Skeletal muscle cell (primary cell): ENCODE measurements around the gene TSPAN5.
"Not testable (repeated sequence)": the region's sequence is repeated elsewhere in the genome, so short reads cannot be mapped to it uniquely, and the experiment has no call there.

Experiments
- DNase-seq: peaks from one replicate; pipeline ENCODE4 v3.0.0-alpha.2; 2010; ENCODE audit warnings: low read depth
- H3K4me3 ChIP-seq: 2 replicates; pipeline ENCODE4 v1.5.1; 2011; ENCODE audit warnings: low read depth, mild to moderate bottlenecking, control low read depth, low read length, moderate library complexity

TSPAN5 gene

GRCh38 chr4:98484031-98484430 lies 174.4 kb downstream of the TSPAN5 start:
- DNase-seq, result no peak
- no peak overlapping the region for H3K4me3 ChIP-seq

- DNase-seq, result no peak
- H3K4me3 ChIP-seq, result no peak overlapping the region
Measured at GRCh38 chr4:98482847-98483806, 175.3 kb downstream of the TSPAN5 start.

DNA sequence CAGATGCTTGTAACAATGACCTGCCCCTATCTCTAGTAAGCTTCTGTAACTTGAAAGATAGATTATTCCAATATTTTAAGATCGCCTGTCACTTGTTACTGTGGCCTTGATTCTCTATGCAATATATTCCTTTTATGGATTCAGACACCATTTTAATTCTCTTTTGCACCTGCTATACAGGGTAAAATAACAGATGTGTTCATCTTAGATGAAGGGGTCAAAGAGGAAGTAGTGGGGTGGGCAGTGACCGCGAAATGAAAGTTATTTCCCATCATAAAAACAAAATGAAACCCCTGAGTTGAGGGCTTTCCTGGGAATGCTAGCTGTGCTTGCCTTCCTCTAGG lies 175.9 kb downstream of the TSPAN5 start:
- DNase-seq, result no peak
- H3K4me3 ChIP-seq, result no peak overlapping the region

GRCh38 chr4:98481167-98481566 lies 177.2 kb downstream of the TSPAN5 start:
- DNase-seq, result no peak
- H3K4me3 ChIP-seq, result no peak overlapping the region

GRCh38 chr4:98480535-98480934 lies 177.9 kb downstream of the TSPAN5 start:
- H3K4me3 ChIP-seq, result no peak overlapping the region
- DNase-seq, result no peak

- not testable (repeated sequence) for DNase-seq, H3K4me3 ChIP-seq
Measured at GRCh38 chr4:98479590-98479989, 178.8 kb downstream of the TSPAN5 start.

DNA sequence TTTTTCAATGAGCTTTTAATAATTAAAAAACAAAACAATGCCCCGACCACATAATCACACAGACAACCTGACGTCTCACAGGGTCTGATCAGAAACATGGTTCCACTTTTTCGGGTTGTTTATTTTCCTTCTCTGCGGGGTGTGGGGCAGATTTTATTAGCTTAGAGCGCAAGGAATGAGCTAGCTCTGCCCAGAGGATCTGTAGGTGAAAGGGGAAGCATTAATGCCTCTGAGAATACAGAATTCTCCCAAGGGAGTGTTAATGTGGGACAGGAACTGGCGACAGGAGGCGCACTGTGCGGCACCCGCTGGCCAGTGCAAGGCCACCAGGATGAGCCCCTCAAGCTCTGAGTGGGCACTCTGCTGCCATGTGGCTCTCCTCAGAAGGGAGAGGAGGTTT lies 181.5 kb downstream of the TSPAN5 start:
- DNase-seq, result no peak
- no peak overlapping the region for H3K4me3 ChIP-seq

- DNase-seq, result peak; percentile 80
- no peak overlapping the region for H3K4me3 ChIP-seq
Measured at GRCh38 chr4:98474408-98474844, 184.0 kb downstream of the TSPAN5 start.

GRCh38 chr4:98473046-98473445 lies 185.4 kb downstream of the TSPAN5 start:
- DNase-seq, result no peak

GRCh38 chr4:98470831-98471230 lies 187.6 kb downstream of the TSPAN5 start:
- DNase-seq, result no peak
- H3K4me3 ChIP-seq, result no peak overlapping the region

More at GRCh38 chr4:98473046-98473445, 185.4 kb downstream of the TSPAN5 start:
- H3K4me3 ChIP-seq, result no peak overlapping the region

DNA sequence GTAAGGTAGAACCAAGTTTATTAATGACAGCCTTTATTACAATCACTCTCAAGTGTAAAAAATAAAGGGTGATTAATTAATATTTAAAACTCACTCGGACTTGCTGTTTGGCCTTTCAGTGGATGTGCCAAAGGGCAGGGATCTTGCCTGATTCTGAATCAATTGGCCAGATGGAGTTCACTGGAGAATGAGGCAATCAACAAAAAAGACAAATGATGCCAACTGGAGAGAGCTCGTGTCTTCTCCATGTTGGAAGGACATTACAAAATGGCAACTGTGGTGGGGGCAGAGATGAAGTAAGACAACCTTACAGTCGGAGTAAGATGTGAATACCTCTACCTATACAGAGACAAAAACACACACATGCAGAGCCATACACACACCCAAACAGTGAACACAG lies 188.0 kb downstream of the TSPAN5 start:
- DNase-seq, result no peak
- H3K4me3 ChIP-seq, result no peak overlapping the region

DNA sequence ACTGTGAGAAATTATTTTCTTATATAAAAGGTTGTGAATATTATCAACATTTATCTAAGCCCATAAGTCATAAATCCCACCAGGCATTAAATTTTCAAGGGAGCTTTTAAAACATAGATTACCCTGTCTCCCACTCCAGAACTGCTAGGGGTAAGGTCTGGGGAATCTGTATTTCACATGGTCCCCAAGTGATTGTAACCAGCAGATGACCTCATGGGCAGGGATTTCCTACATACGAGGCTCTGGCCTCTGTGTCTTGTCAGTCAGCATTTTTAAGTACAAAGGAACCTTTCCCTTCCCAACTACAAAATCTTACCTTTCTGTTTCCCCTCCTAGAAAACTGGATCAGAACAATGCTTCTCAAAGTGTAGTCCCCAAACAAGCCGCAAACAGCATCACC lies 188.6 kb downstream of the TSPAN5 start:
- DNase-seq, result no peak

GRCh38 chr4:98468709-98469108 lies 189.7 kb downstream of the TSPAN5 start:
- H3K4me3 ChIP-seq, result no peak overlapping the region
- no peak for DNase-seq

More for the DNA sequence above, 188.6 kb downstream of the TSPAN5 start:
- H3K4me3 ChIP-seq, result no peak overlapping the region

DNA sequence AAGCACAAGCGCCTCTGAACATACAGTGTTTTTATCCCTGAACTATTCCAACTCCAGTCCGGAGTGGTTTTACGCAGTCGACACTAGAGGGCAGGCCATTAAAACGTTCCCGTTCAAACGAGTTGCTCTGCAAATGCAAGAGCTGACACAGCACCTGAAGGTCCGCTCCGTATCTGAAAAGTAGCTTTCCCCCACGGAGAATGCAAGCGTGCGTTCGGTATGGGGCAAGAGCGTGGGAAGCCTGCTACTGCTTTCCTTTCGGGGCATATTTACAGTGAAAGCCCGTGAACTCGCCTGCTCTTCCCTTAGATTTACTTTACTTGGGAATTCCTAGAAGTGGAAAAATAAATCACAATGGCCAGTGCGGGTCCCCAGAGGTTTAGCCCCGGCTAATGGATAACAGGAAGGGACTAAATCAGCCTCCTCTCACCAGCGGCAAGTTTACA lies 190.8 kb downstream of the TSPAN5 start:
- DNase-seq, result peak; percentile 81
- peak overlapping the region; percentile 36 for H3K4me3 ChIP-seq

GRCh38 chr4:98466868-98467599 lies 191.4 kb downstream of the TSPAN5 start:
- no peak for DNase-seq
- H3K4me3 ChIP-seq, result no peak overlapping the region

GRCh38 chr4:98462487-98462886 lies 195.9 kb downstream of the TSPAN5 start:
- H3K4me3 ChIP-seq, result no peak overlapping the region
- DNase-seq, result no peak

GRCh38 chr4:98461121-98461865 lies 197.1 kb downstream of the TSPAN5 start:
- DNase-seq, H3K4me3 ChIP-seq: not testable (repeated sequence)

- not testable (repeated sequence) for H3K4me3 ChIP-seq, DNase-seq
Measured at GRCh38 chr4:98457422-98457821, 201.0 kb downstream of the TSPAN5 start.

- DNase-seq, result no peak
- no peak overlapping the region for H3K4me3 ChIP-seq
Measured at GRCh38 chr4:98452091-98452490, 206.3 kb downstream of the TSPAN5 start.

DNA sequence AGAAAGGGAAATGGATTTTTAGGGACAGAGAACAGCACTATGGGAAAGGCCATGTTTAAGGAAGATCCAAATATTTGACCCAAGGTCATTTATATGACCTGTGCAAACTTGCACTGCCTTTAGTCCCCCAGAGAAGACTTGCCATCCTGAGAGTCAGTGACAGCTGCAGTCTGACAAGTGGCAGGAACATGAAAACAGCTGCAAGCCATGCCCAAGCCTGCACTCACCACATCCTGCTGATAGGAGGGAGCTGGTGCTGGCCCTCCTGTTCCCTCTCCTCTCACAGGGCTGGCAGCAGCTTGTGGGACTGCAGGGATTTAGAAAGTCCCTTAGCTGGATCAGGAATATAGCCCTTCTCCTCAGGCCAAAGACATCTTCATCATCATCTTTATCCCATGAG lies 209.5 kb downstream of the TSPAN5 start:
- DNase-seq, result peak; percentile 55
- no peak overlapping the region for H3K4me3 ChIP-seq
